PC-9 (cell line): ENCODE measurements around the gene SORBS1. TPM values are rescaled to one million over a fixed set of nuclear protein-coding genes. Genes with fewer than 3 reads are reported as not detected.

Source experiments
- BruUV-seq: library from RNA; stranded (reverse); fragments of 400-500 nt; replicated peaks from 2 replicates; lab custom pipeline; 2021; lab: Mats Ljungman, UMichigan
- CTCF ChIA-PET: fragments of 300-600 bp; sonication (Branson Sonifier 250); formaldehyde crosslinking; loops from one replicate; lab custom pipeline; 2022; ENCODE audit warnings: antibody characterized with exemption; lab: Charles Lee
- POLR2A ChIA-PET: fragments of 300-600 bp; sonication (Branson Sonifier 250); formaldehyde crosslinking; loops from one replicate; lab custom pipeline; 2022; ENCODE audit warnings: antibody characterized with exemption; ENCODE audit not compliant: unreplicated experiment; lab: Charles Lee
- DNase-seq, 2 experiments: peaks; one replicate each; pipeline versions ENCODE4 v3.0.0 to v3.0.0-alpha.2; 2015 to 2022; ENCODE audit warnings: mixed read lengths in 1 of 2
- H2AFZ ChIP-seq: fragments of 200-600 bp; sonication (generic); 2 replicates; pipeline ENCODE4 v1.8.1; 2017; ENCODE audit warnings: antibody characterized with exemption
- H3F3A ChIP-seq: fragments of 200-600 bp; sonication (generic); 2 replicates; pipeline ENCODE4 v1.8.1; 2017; ENCODE audit warnings: antibody characterized with exemption, mild to moderate bottlenecking, low read depth; ENCODE audit not compliant: insufficient read depth
- H3K27ac ChIP-seq: fragments of 200-600 bp; sonication (generic); 2 replicates; pipeline ENCODE4 v1.6.1; 2016; ENCODE audit warnings: mixed run types
- H3K27me3 ChIP-seq: fragments of 200-600 bp; sonication (generic); 2 replicates; pipeline ENCODE4 v1.6.1; 2016; ENCODE audit warnings: low read depth, mixed run types; ENCODE audit not compliant: insufficient read depth
- H3K36me3 ChIP-seq: fragments of 200-600 bp; sonication (generic); 2 replicates; pipeline ENCODE4 v1.6.1; 2016; ENCODE audit warnings: low read depth, mixed run types
- H3K4me1 ChIP-seq: fragments of 200-600 bp; sonication (generic); replicated peaks from 2 replicates; pipeline ENCODE4 v1.6.1; 2016; ENCODE audit warnings: mixed run types; ENCODE audit not compliant: insufficient read depth
- H3K4me2 ChIP-seq: fragments of 200-600 bp; sonication (generic); 2 replicates; pipeline ENCODE4 v1.6.1; 2017; ENCODE audit warnings: mixed run types
- H3K4me3 ChIP-seq: fragments of 200-600 bp; sonication (generic); 2 replicates; pipeline ENCODE4 v1.6.1; 2016; ENCODE audit warnings: mixed run types
- H3K79me2 ChIP-seq: fragments of 200-600 bp; sonication (generic); 2 replicates; pipeline ENCODE4 v1.6.1; 2017; ENCODE audit warnings: low read depth, mixed run types
- H3K9me2 ChIP-seq: fragments of 200-600 bp; sonication (generic); 2 replicates; pipeline ENCODE4 v1.8.1; 2017; ENCODE audit warnings: mild to moderate bottlenecking; ENCODE audit not compliant: insufficient read depth
- H3K9me3 ChIP-seq: fragments of 200-600 bp; sonication (generic); 2 replicates; pipeline ENCODE4 v1.8.1; 2016; ENCODE audit warnings: low read depth; ENCODE audit not compliant: insufficient read depth
- H4K20me1 ChIP-seq: fragments of 200-600 bp; sonication (generic); 2 replicates; pipeline ENCODE4 v1.8.1; 2017; ENCODE audit not compliant: insufficient read depth
- EZH2 ChIP-seq: fragments of 200-600 bp; sonication (generic); IDR thresholded peaks from 2 replicates; pipeline ENCODE4 v1.8.0; 2017; ENCODE audit warnings: antibody characterized with exemption, low read depth
- intact Hi-C: fragments of 100-400 bp; cut with micrococcal nuclease; formaldehyde crosslinking; loops from one replicate; pipeline ENCODE4 v1.10.0; 2022; ENCODE audit not compliant: unreplicated experiment
- total RNA-seq: library from RNA; stranded (reverse); gene quantifications from 2 replicates; pipeline ENCODE4 v1.2.3, GENCODE V29; 2021
- TF ChIP-seq, protein P1 (sequence below): fragments of 200-600 bp; sonication (generic); conservative IDR thresholded peaks from 2 replicates; pipeline ENCODE4 v1.6.1; 2017; ENCODE audit warnings: mixed run types, antibody characterized with exemption, mild to moderate bottlenecking, moderate library complexity

Gene SORBS1
- total RNA-seq, 1 experiment from 2014 or later, result 5.0 TPM

DNA sequence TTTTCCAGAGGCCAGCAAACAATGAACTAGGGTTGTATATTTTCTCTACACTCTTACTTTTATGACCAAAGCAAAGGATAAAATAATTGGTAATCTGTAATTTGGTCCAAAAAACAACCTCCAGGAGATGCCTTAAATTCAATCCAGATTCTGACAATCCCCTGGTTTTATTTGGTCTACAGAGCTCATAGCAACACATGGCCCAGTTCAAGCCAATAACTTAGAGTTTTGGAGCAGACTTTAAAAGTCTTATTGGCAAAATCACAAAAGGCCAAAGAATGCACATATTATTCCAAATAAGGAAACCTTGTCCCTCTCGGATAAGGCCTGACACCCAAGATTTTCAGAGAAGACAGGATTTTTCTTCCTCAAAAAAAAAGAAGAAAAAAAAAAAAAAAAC lies 51.9 kb downstream of the SORBS1 start:
- H3K27ac ChIP-seq, result no peak overlapping the region
- no TSS peak for BruUV-seq
- CTCF ChIA-PET, result interaction anchor here (0.7 kb wide), 1 partner anchor 131 kb away, joined by 10 read pairs; no protein-coding TSS in a partner anchor

DNA sequence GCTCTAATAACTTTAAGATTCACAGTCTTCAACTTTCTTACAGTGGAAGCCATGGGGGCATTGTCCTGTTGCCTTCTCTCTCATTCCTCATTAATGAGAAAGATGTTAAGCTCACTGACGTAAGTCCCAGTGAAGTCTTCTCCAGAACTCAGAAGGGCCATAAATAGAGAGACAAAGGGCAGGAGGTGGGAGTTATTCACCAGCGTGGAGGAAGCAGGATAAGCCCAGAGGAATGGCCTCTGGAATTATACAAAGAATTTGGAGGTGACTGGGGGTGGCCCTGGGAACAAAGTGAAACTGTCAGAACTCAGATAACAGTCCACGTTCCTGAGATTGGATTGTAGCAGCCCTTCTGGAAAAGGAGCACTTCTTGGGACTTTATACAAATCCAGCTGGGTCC lies 52.4 kb downstream of the SORBS1 start:
- BruUV-seq, result no TSS peak
- H3K79me2 ChIP-seq, result no peaks in the 10 kb centered on the region
- H3K9me2 ChIP-seq, result no peaks in the 10 kb centered on the region
- H3K27me3 ChIP-seq, result no peaks in the 10 kb centered on the region
- CTCF ChIA-PET, result no interaction called here
- no peak overlapping the region for H3K27ac ChIP-seq
- no peak for TF ChIP-seq EZH2
- TF ChIP-seq, protein P1, sequence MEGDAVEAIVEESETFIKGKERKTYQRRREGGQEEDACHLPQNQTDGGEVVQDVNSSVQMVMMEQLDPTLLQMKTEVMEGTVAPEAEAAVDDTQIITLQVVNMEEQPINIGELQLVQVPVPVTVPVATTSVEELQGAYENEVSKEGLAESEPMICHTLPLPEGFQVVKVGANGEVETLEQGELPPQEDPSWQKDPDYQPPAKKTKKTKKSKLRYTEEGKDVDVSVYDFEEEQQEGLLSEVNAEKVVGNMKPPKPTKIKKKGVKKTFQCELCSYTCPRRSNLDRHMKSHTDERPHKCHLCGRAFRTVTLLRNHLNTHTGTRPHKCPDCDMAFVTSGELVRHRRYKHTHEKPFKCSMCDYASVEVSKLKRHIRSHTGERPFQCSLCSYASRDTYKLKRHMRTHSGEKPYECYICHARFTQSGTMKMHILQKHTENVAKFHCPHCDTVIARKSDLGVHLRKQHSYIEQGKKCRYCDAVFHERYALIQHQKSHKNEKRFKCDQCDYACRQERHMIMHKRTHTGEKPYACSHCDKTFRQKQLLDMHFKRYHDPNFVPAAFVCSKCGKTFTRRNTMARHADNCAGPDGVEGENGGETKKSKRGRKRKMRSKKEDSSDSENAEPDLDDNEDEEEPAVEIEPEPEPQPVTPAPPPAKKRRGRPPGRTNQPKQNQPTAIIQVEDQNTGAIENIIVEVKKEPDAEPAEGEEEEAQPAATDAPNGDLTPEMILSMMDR, result no peak
- intact Hi-C loops, result no loop called here
- H2AFZ ChIP-seq, result no peak overlapping the region
- POLR2A ChIA-PET, result no interaction called here
- no peak for DNase-seq
- no peak overlapping the region for H3K4me3 ChIP-seq
- no peaks in the 10 kb centered on the region for H3K36me3 ChIP-seq
- no peaks in the 10 kb centered on the region for H3K9me3 ChIP-seq
- H3F3A ChIP-seq, result no peaks in the 10 kb centered on the region
- no peaks in the 10 kb centered on the region for H3K4me1 ChIP-seq
- no peaks in the 10 kb centered on the region for H4K20me1 ChIP-seq
- no peak overlapping the region for H3K4me2 ChIP-seq

More for the DNA sequence above, 51.9 kb downstream of the SORBS1 start:
- H3K4me1 ChIP-seq, result no peaks in the 10 kb centered on the region
- no peaks in the 10 kb centered on the region for H3K9me2 ChIP-seq
- no peak overlapping the region for H2AFZ ChIP-seq
- intact Hi-C loops, result no loop called here
- TF ChIP-seq, protein P1, result no peak
- TF ChIP-seq EZH2, result no peak
- H3K4me3 ChIP-seq, result no peak overlapping the region
- H3K4me2 ChIP-seq, result no peak overlapping the region
- H3K79me2 ChIP-seq, result no peaks in the 10 kb centered on the region
- H3K27me3 ChIP-seq, result no peaks in the 10 kb centered on the region
- H4K20me1 ChIP-seq, result no peaks in the 10 kb centered on the region
- POLR2A ChIA-PET, result no interaction called here
- no peak for DNase-seq
- H3K9me3 ChIP-seq, result no peaks in the 10 kb centered on the region
- H3K36me3 ChIP-seq, result no peaks in the 10 kb centered on the region
- H3F3A ChIP-seq, result no peaks in the 10 kb centered on the region

DNA sequence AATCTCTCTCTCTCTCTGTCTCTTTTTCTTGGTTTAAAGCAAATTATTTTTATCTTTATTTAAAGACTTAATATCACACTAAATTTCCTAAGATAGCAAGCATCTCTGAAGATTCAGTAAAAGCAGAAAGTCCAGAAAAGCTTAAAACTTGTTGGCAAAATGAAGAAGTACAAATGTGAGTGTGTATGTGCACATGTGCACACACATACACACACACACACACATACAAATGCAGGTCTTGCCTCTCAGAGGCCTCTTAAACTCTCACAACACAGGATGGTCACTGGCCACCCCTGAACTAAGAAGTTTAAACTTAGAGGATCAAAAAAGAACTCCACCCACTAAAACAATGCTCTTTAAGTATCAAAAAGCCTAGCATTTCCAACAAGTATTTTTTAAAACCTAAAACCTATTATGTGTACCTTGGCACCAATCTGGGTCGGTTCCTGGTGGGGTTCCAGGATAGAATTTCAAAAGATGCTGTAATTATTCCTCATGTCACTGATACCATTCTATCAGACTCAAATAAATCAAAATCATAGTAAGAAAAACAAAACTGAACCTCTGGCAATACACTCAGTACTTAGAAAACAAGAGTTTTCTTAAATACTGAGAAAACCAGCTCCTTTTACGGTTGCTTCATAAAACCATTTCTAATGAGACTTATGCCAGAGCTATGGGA lies 55.0 kb downstream of the SORBS1 start:
- no TSS peak for BruUV-seq
- POLR2A ChIA-PET, result no interaction called here

More for the DNA sequence above, 55.0 kb downstream of the SORBS1 start:
- Histone ChIP-seq H3K27me3 (no peaks in the 10 kb centered on the region), H3K9me2 (no peaks in the 10 kb centered on the region), H4K20me1 (no peaks in the 10 kb centered on the region), H3K4me1 (no peaks in the 10 kb centered on the region), H3K4me3 (no peak overlapping the region), H3K4me2 (no peak overlapping the region), H3K36me3 (no peaks in the 10 kb centered on the region), H3K79me2 (no peaks in the 10 kb centered on the region), H3K27ac (no peak overlapping the region), H3K9me3 (no peaks in the 10 kb centered on the region), H2AFZ (no peak overlapping the region), H3F3A (no peaks in the 10 kb centered on the region)
- TF ChIP-seq EZH2, result no peak
- TF ChIP-seq, protein P1, result no peak
- no peak for DNase-seq
- intact Hi-C loops, result no loop called here
- CTCF ChIA-PET, result no interaction called here
